Measurements from ENCODE around the gene ANXA4.
"Not testable (repeated sequence)": the region's sequence is repeated elsewhere in the genome, so short reads cannot be mapped to it uniquely, and the experiment has no call there.

ANXA4 gene

GRCh38 chr2:69720404-69720803, 21.5 kb upstream of the ANXA4 start:
- no peak for DNase-seq (ENCODE audit: low read depth in 2 of 2)

- no peak for DNase-seq (ENCODE audit: low read depth in 2 of 2)
These were observed 20.9 kb upstream of the ANXA4 start for GRCh38 chr2:69721022-69721421.

GRCh38 chr2:69723791-69724190, 18.1 kb upstream of the ANXA4 start:
- DNase-seq (ENCODE audit: low read depth in 2 of 2) = no peak

GRCh38 chr2:69724540-69725159, 17.3 kb upstream of the ANXA4 start:
- DNase-seq (ENCODE audit: low read depth in 2 of 2) = peak; percentile 73 to 83

GRCh38 chr2:69725706-69726360, 16.1 kb upstream of the ANXA4 start:
- DNase-seq (ENCODE audit: low read depth in 2 of 2) = no peak

GRCh38 chr2:69729266-69729665, 12.7 kb upstream of the ANXA4 start:
- no peak for DNase-seq (ENCODE audit: low read depth in 2 of 2)

- no peak for DNase-seq (ENCODE audit: low read depth in 2 of 2)
These were observed 12.2 kb upstream of the ANXA4 start for GRCh38 chr2:69729781-69730180.

- no peak for DNase-seq (ENCODE audit: low read depth in 2 of 2)
These were observed 10.6 kb upstream of the ANXA4 start for GRCh38 chr2:69731147-69731970.

GRCh38 chr2:69733342-69734034, 8.4 kb upstream of the ANXA4 start:
- DNase-seq (ENCODE audit: low read depth in 2 of 2) = no peak

- DNase-seq (ENCODE audit: low read depth in 2 of 2) = no peak
These were observed 7.8 kb upstream of the ANXA4 start for GRCh38 chr2:69734035-69734611.

GRCh38 chr2:69734854-69735544, 6.9 kb upstream of the ANXA4 start:
- DNase-seq (ENCODE audit: low read depth in 2 of 2) = no peak

- DNase-seq (ENCODE audit: low read depth in 2 of 2) = no peak
These were observed 6.2 kb upstream of the ANXA4 start for GRCh38 chr2:69735686-69736085.

- not testable (repeated sequence) for DNase-seq (ENCODE audit: low read depth in 2 of 2)
These were observed 3.8 kb upstream of the ANXA4 start for GRCh38 chr2:69738149-69738548.

GRCh38 chr2:69740502-69740951, 1.4 kb upstream of the ANXA4 start:
- no peak for DNase-seq (ENCODE audit: low read depth in 2 of 2)

- no peak for DNase-seq (ENCODE audit: low read depth in 2 of 2)
These were observed 732 bp upstream of the ANXA4 start for GRCh38 chr2:69741229-69741574.

GRCh38 chr2:69742322-69742952, 503 bp downstream of the ANXA4 start:
- no peak for DNase-seq (ENCODE audit: low read depth in 2 of 2)

GRCh38 chr2:69743847-69744264, 1.9 kb downstream of the ANXA4 start:
- no peak for DNase-seq (ENCODE audit: low read depth in 2 of 2)

GRCh38 chr2:69744456-69744855, 2.5 kb downstream of the ANXA4 start:
- DNase-seq (ENCODE audit: low read depth in 2 of 2) = no peak

GRCh38 chr2:69745035-69745434, 3.1 kb downstream of the ANXA4 start:
- DNase-seq (ENCODE audit: low read depth in 2 of 2) = no peak

GRCh38 chr2:69750246-69750645, 8.3 kb downstream of the ANXA4 start:
- no peak for DNase-seq (ENCODE audit: low read depth in 2 of 2)

Data from stimulated activated CD8-positive, alpha-beta memory T cell treated with anti-CD3 and anti-CD28 coated beads, Interleukin-7, amount 100 ng/mL, for 1 hour (primary cell).